ENCODE results near the gene NT5DC3.

DNA sequence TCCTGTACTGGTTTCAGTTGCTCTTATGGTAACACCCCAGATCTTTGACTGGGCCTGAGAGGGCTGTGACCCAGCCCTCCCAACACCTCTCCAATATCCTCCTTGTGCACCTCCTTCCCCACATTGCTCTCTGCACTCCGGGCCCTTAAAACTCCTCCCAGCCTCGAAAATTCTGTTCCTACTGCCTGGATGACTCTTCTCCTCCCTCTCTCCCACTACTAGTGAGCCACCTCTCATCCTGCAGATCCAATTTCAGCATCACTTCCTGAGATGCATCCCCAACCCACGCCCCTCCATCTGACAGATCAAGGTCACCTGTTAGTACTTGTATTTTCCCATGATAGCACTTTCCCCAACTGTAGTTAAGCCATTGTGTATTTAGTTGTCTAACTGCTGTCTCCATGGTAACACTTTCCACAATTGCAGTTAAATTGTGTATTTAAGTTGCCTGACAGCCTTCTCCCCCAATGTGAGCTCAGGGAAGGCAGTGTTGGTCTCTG, 11.5 kb upstream of the NT5DC3 start:
- TF ChIP-seq SP1 (IDR thresholded peaks at IDR 0.05) = no peak
- TF ChIP-seq, protein P1, sequence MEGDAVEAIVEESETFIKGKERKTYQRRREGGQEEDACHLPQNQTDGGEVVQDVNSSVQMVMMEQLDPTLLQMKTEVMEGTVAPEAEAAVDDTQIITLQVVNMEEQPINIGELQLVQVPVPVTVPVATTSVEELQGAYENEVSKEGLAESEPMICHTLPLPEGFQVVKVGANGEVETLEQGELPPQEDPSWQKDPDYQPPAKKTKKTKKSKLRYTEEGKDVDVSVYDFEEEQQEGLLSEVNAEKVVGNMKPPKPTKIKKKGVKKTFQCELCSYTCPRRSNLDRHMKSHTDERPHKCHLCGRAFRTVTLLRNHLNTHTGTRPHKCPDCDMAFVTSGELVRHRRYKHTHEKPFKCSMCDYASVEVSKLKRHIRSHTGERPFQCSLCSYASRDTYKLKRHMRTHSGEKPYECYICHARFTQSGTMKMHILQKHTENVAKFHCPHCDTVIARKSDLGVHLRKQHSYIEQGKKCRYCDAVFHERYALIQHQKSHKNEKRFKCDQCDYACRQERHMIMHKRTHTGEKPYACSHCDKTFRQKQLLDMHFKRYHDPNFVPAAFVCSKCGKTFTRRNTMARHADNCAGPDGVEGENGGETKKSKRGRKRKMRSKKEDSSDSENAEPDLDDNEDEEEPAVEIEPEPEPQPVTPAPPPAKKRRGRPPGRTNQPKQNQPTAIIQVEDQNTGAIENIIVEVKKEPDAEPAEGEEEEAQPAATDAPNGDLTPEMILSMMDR (IDR thresholded peaks at IDR 0.05; ENCODE audit: low read depth, low read length, missing input control) = no peak
- TF ChIP-seq, protein P2, sequence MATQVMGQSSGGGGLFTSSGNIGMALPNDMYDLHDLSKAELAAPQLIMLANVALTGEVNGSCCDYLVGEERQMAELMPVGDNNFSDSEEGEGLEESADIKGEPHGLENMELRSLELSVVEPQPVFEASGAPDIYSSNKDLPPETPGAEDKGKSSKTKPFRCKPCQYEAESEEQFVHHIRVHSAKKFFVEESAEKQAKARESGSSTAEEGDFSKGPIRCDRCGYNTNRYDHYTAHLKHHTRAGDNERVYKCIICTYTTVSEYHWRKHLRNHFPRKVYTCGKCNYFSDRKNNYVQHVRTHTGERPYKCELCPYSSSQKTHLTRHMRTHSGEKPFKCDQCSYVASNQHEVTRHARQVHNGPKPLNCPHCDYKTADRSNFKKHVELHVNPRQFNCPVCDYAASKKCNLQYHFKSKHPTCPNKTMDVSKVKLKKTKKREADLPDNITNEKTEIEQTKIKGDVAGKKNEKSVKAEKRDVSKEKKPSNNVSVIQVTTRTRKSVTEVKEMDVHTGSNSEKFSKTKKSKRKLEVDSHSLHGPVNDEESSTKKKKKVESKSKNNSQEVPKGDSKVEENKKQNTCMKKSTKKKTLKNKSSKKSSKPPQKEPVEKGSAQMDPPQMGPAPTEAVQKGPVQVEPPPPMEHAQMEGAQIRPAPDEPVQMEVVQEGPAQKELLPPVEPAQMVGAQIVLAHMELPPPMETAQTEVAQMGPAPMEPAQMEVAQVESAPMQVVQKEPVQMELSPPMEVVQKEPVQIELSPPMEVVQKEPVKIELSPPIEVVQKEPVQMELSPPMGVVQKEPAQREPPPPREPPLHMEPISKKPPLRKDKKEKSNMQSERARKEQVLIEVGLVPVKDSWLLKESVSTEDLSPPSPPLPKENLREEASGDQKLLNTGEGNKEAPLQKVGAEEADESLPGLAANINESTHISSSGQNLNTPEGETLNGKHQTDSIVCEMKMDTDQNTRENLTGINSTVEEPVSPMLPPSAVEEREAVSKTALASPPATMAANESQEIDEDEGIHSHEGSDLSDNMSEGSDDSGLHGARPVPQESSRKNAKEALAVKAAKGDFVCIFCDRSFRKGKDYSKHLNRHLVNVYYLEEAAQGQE (IDR thresholded peaks at IDR 0.05) = no peak
- no peak for TF ChIP-seq JUND (IDR thresholded peaks at IDR 0.05)
- TF ChIP-seq TAF1 (conservative IDR thresholded peaks at IDR 0.05) = no peak
